ENCODE data around the gene NFIX.

Gene NFIX

GRCh38 chr19:13010038-13010991 lies 15.0 kb downstream of the NFIX start:
- DNase-seq, result no peak

GRCh38 chr19:13010992-13011652 lies 15.8 kb downstream of the NFIX start:
- no peak for DNase-seq

- DNase-seq, result no peak
Measured at GRCh38 chr19:13011653-13012389, 16.5 kb downstream of the NFIX start.

- no peak for DNase-seq
Measured at GRCh38 chr19:13012390-13012689, 17.1 kb downstream of the NFIX start.

GRCh38 chr19:13012690-13013608 lies 17.7 kb downstream of the NFIX start:
- DNase-seq, result no peak

- DNase-seq, result no peak
Measured at GRCh38 chr19:13013649-13014048, 18.4 kb downstream of the NFIX start.

GRCh38 chr19:13014101-13014920 lies 19.0 kb downstream of the NFIX start:
- DNase-seq, result no peak

GRCh38 chr19:13014921-13015280 lies 19.6 kb downstream of the NFIX start:
- no peak for DNase-seq

- no peak for DNase-seq
Measured at GRCh38 chr19:13015361-13016223, 20.3 kb downstream of the NFIX start.

GRCh38 chr19:13016245-13016627 lies 21.0 kb downstream of the NFIX start:
- no peak for DNase-seq

- no peak for DNase-seq
Measured at GRCh38 chr19:13016628-13017305, 21.5 kb downstream of the NFIX start.

- no peak for DNase-seq
Measured at GRCh38 chr19:13017306-13018034, 22.2 kb downstream of the NFIX start.

- DNase-seq, result no peak
Measured at GRCh38 chr19:13018035-13018914, 23.0 kb downstream of the NFIX start.

GRCh38 chr19:13019332-13019731 lies 24.1 kb downstream of the NFIX start:
- no peak for DNase-seq

- DNase-seq, result no peak
Measured at GRCh38 chr19:13020002-13020414, 24.7 kb downstream of the NFIX start.

- DNase-seq, result no peak
Measured at GRCh38 chr19:13022111-13022858, 27.0 kb downstream of the NFIX start.

GRCh38 chr19:13022859-13023636 lies 27.8 kb downstream of the NFIX start:
- DNase-seq, result no peak

Data from activated effector memory CD4-positive, alpha-beta T cell treated with Interleukin-2 at 50 U/mL for 16 hours (primary cell).